HCT116 (cell line): ENCODE measurements around the gene TMPRSS13. TPM values are rescaled to one million over a fixed set of nuclear protein-coding genes. Genes with fewer than 3 reads are reported as not detected.

Experiments used
- ATAC-seq: fragments of 200-7000 bp; cut with Tn5 transposase; 2 replicates; pipeline ENCODE4 v1.9.1; 2020; ENCODE audit warnings: mild to moderate bottlenecking, moderate library complexity
- BruUV-seq: library from RNA; stranded (reverse); fragments of 400-500 nt; replicated peaks from 2 replicates; lab custom pipeline; 2021; lab: Mats Ljungman, UMichigan
- CTCF ChIA-PET: fragments of 300-600 bp; sonication (Branson Sonifier 250); formaldehyde crosslinking; loops from one replicate; lab custom pipeline; 2021; ENCODE audit warnings: antibody characterized with exemption; lab: Charles Lee
- POLR2A ChIA-PET: fragments of 300-600, 350-600 bp; sonication (Branson Sonifier 250); formaldehyde crosslinking; loops from one replicate; lab custom pipeline; 2021; ENCODE audit warnings: antibody characterized with exemption; lab: Charles Lee
- RAD21 ChIA-PET, 2 experiments: fragments of 300-600 bp; sonication (Branson Sonifier 250); formaldehyde crosslinking; loops; one replicate each; lab custom pipeline; 2023; ENCODE audit warnings: low total read pairs in 2 of 2; ENCODE audit not compliant: uncharacterized antibody in 2 of 2, unreplicated experiment in 2 of 2, low non-redundant PET in 1 of 2; lab: Charles Lee
- DNase-seq: peaks from one replicate; pipeline ENCODE4 v3.0.0-alpha.2; 2010; ENCODE audit warnings: low read depth, low spot score
- H2AFZ ChIP-seq: fragments of 200-600 bp; shearing (Covaris generic), sonication (generic); 2 replicates; pipeline ENCODE4 v1.6.1; 2017; ENCODE audit warnings: low read depth, mixed run types, mixed read lengths, antibody characterized with exemption, low read length; ENCODE audit not compliant: poor library complexity, severe bottlenecking
- H3K27ac ChIP-seq: 2 replicates; pipeline ENCODE4 v1.5.1; 2012; ENCODE audit warnings: low read depth, low read length
- H3K27me3 ChIP-seq: fragments of 200-600 bp; sonication (generic); 2 replicates; pipeline ENCODE4 v1.6.1; 2016; ENCODE audit warnings: mixed run types, low read length, mixed read lengths; ENCODE audit not compliant: insufficient read depth
- H3K36me3 ChIP-seq, 2 experiments: fragments of 200-500 bp in 1 of 2; fragments of 200-600 bp in 1 of 2; sonication (Bioruptor generic) in 1 of 2; sonication (generic) in 1 of 2; 2 replicates each; pipeline versions ENCODE4 v1.5.1 to v1.6.1; 2014 to 2016; ENCODE audit warnings: low read length in 2 of 2, inconsistent platforms in 1 of 2, mixed read lengths in 1 of 2, mixed run types in 1 of 2; ENCODE audit not compliant: insufficient read depth in 2 of 2, control insufficient read depth in 1 of 2
- H3K4me1 ChIP-seq, 2 experiments: fragments of 200-600 bp in 1 of 2; sonication (generic) in 1 of 2; 2 replicates each; pipeline versions ENCODE4 v1.5.1 to v1.6.1; 2012 to 2017; ENCODE audit warnings: low read length in 2 of 2, inconsistent platforms in 1 of 2, mild to moderate bottlenecking in 1 of 2, mixed read lengths in 1 of 2, mixed run types in 1 of 2, moderate library complexity in 1 of 2; ENCODE audit not compliant: insufficient read depth in 2 of 2, control insufficient read depth in 1 of 2
- H3K4me2 ChIP-seq: fragments of 200-600 bp; sonication (generic); 2 replicates; pipeline ENCODE4 v1.6.1; 2017; ENCODE audit warnings: mixed run types, low read length, mixed read lengths
- H3K4me3 ChIP-seq, 2 experiments: fragments of 200-600 bp in 1 of 2; sonication (generic) in 1 of 2; replicated peaks in 1 of 2; 2 replicates each; pipeline ENCODE4 v1.5.1; 2011 to 2016; ENCODE audit warnings: low read length in 2 of 2, control low read depth in 1 of 2, low read depth in 1 of 2, mild to moderate bottlenecking in 1 of 2, mixed read lengths in 1 of 2, mixed run types in 1 of 2
- H3K79me2 ChIP-seq: fragments of 200-600 bp; sonication (generic); 2 replicates; pipeline ENCODE4 v1.6.1; 2017; ENCODE audit warnings: mild to moderate bottlenecking, mixed run types, low read length, moderate library complexity, mixed read lengths; ENCODE audit not compliant: insufficient read depth
- H3K9ac ChIP-seq: fragments of 200-600 bp; sonication (generic); 2 replicates; pipeline ENCODE4 v1.6.1; 2016; ENCODE audit warnings: low read length, mixed read lengths
- H3K9me2 ChIP-seq: fragments of 200-600 bp; sonication (generic), shearing (Covaris generic); 2 replicates; pipeline ENCODE4 v1.6.1; 2017; ENCODE audit warnings: mixed run types, mild to moderate bottlenecking, moderate library complexity; ENCODE audit not compliant: insufficient read depth
- H3K9me3 ChIP-seq, 2 experiments: fragments of 200-500 bp in 1 of 2; fragments of 200-600 bp in 1 of 2; sonication (Bioruptor generic) in 1 of 2; sonication (generic) in 1 of 2; 2 replicates each; pipeline ENCODE4 v1.6.1; 2014 to 2017; ENCODE audit warnings: low read length in 2 of 2, mixed read lengths in 2 of 2, inconsistent platforms in 1 of 2, low read depth in 1 of 2, mild to moderate bottlenecking in 1 of 2, mixed run types in 1 of 2, moderate library complexity in 1 of 2; ENCODE audit not compliant: control insufficient read depth in 1 of 2, insufficient read depth in 1 of 2
- H4K20me1 ChIP-seq: fragments of 200-600 bp; sonication (generic), shearing (Covaris generic); 2 replicates; pipeline ENCODE4 v1.6.1; 2017; ENCODE audit warnings: mixed run types, mild to moderate bottlenecking, moderate library complexity; ENCODE audit not compliant: insufficient read depth
- CBX3 ChIP-seq: IDR thresholded peaks from 2 replicates; pipeline ENCODE4 v1.6.1; 2012; ENCODE audit warnings: low read depth
- EZH2phosphoT487 ChIP-seq: fragments of 200-600 bp; IDR thresholded peaks from 2 replicates; pipeline ENCODE4 v1.6.1; 2018; ENCODE audit warnings: antibody characterized with exemption, borderline replicate concordance
- POLR2AphosphoS5 ChIP-seq: IDR thresholded peaks from 2 replicates; pipeline ENCODE4 v1.6.1; 2011; ENCODE audit warnings: mild to moderate bottlenecking, low read depth, low read length, moderate library complexity
- REST ChIP-seq: IDR thresholded peaks from 2 replicates; pipeline ENCODE4 v1.6.1; 2012; ENCODE audit warnings: low read depth
- SP1 ChIP-seq: IDR thresholded peaks from 2 replicates; pipeline ENCODE4 v1.6.1; 2012; ENCODE audit warnings: low read depth
- intact Hi-C: fragments of 100-400 bp; cut with micrococcal nuclease; formaldehyde crosslinking; loops from 2 replicates; pipeline ENCODE4 v1.10.0; 2022
- total RNA-seq: library from RNA; stranded (reverse); gene quantifications from one replicate; pipeline ENCODE4 v1.2.1, GENCODE V29; 2021; ENCODE audit not compliant: unreplicated experiment

The TMPRSS13 gene
- total RNA-seq, 1 experiment from 2014 or later, result 0.52 TPM

DNA sequence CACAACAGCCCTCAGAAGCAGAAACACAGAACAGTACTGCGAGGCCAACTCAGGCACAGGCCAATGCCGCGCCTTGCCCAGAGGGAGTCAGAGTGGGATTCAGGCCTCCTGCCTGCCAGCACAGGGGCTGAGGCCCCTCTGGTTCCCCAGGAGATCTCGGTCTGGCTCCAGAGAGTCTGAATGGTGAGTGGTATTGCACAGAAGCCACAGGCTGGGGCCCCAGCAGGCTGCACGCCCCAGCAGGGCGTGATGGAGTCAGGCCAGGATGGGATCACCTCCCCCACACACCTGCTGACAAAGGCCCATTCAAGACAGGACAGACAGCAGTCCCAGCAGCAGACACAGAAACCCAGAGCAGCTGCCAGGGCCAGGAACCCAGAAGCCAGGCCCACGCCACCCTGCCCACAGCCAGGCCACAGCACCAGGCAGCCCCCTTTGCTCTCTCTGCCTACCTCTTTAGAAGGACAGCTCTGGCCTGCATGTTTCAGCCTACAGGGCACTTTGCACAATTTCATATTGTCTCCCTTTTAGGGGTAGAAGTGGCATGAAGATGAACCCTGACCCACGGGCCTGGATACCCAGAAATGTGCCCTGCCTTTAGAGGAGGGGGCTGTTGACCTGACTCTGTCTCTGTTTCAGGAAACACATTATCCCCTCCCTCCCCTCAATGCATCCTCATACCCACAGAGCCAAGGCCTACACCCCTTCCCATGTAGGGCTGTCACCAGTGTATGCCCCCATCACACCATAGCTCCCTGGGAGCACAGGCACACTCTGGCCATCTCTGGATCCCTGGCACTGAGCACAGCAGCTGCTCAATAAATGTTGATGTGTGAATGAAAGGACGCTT lies 58.9 kb downstream of the TMPRSS13 start:
- H3K9me3 ChIP-seq, result no peaks in the 10 kb centered on the region
- H3K9ac ChIP-seq, result no peak overlapping the region
- H3K4me3 ChIP-seq, result no peak overlapping the region
- H2AFZ ChIP-seq, result no peak overlapping the region
- CTCF ChIA-PET, result no interaction called here
- H3K4me2 ChIP-seq, result no peak overlapping the region
- peaks cover 4 to 5% of the 10 kb centered on the region in 2 experiments; a peak in 2 of 4 replicates for H3K4me1 ChIP-seq
- TF ChIP-seq EZH2phosphoT487, result no peak
- TF ChIP-seq SP1, result no peak
- no peak for TF ChIP-seq CBX3
- no peak for TF ChIP-seq REST
- TF ChIP-seq POLR2AphosphoS5, result no peak
- H3K36me3 ChIP-seq, result no peaks in the 10 kb centered on the region
- no peaks in the 10 kb centered on the region for H4K20me1 ChIP-seq
- intact Hi-C loops, result no loop called here
- BruUV-seq, result no TSS peak
- no peaks in the 10 kb centered on the region for H3K79me2 ChIP-seq
- no peak for DNase-seq
- RAD21 ChIA-PET, result no interaction called here
- H3K9me2 ChIP-seq, result no peaks in the 10 kb centered on the region
- peak; percentile 43; the same call in 1 of the 2 replicates for ATAC-seq
- H3K27me3 ChIP-seq, result peaks cover 30% of the 10 kb centered on the region; the same call in 1 of the 2 replicates
- POLR2A ChIA-PET, result no interaction called here
- no peak overlapping the region for H3K27ac ChIP-seq
